ENCODE data around the gene PRELID1.

GRCh38 chr5:177333420-177334154 lies 30.0 kb downstream of the PRELID1 start:
- TF ChIP-seq CTCF (conservative IDR thresholded peaks at IDR 0.05; ENCODE audit: low read length) (no peak), EZH2phosphoT487 (IDR thresholded peaks at IDR 0.05; ENCODE audit: borderline replicate concordance, low read depth, low read length) (no peak)

Data from OCI-LY7 (cell line).